Left colon (tissue), 2 donors: ENCODE results near the gene BRD3. TPM values are rescaled to one million over a fixed set of nuclear protein-coding genes. Genes with fewer than 3 reads are reported as not detected.
A peak's percentile ranks its signal among the peaks of the same experiment; 100 is the strongest.

Source experiments
- ATAC-seq: fragments of 200-7000 bp; cut with Tn5 transposase; one replicate; pipeline ENCODE4 v1.9.1; 2020; ENCODE audit warnings: mild to moderate bottlenecking, moderate library complexity
- DNase-seq, 2 donors: peaks; one replicate each; pipeline ENCODE4 v3.0.0-alpha.2; 2020
- intact Hi-C, 2 donors: fragments of 100-400 bp; cut with DNase I in 1 of 2; cut with micrococcal nuclease in 1 of 2; formaldehyde crosslinking; loops; one replicate each; pipeline versions ENCODE4 v1.11.2 to v1.14.0; 2022; cut with DNase I, micrococcal nuclease
- total RNA-seq, 2 donors: library from RNA; stranded (reverse); fragmentation: NEBNext Ultra II Directional; extraction: Animal tissue kit (Norgen Biotek cat#: 25700); gene quantifications; one replicate each; pipeline ENCODE4 v1.2.1, GENCODE V29; 2021
- donor health status: DM: no; HTN: no; CAD: no.
- donor health status: DM: yes; HTN: yes; CAD: no.

The BRD3 gene
- total RNA-seq, 2 donors from 2014 or later, result 21.5 to 36.7 TPM

GRCh38 chr9:134057307-134057657 lies 10.5 kb downstream of the BRD3 start:
- ATAC-seq (no peak), DNase-seq (peak in 1 of 2 donors; percentile 21)
- intact Hi-C loops, result no loop called here

GRCh38 chr9:134056483-134057306 lies 11.1 kb downstream of the BRD3 start:
- ATAC-seq, result peak; percentile 33
- intact Hi-C loops, result no loop called here
- peak; percentile 9 to 26 for DNase-seq

GRCh38 chr9:134055981-134056461 lies 11.8 kb downstream of the BRD3 start:
- peak; percentile 89 for ATAC-seq
- peak; percentile 79 to 82 for DNase-seq
- intact Hi-C loops, result no loop called here

GRCh38 chr9:134054891-134055811 lies 12.7 kb downstream of the BRD3 start:
- peak; percentile 3 for ATAC-seq

GRCh38 chr9:134053941-134054761 lies 13.7 kb downstream of the BRD3 start:
- intact Hi-C loops, result no loop called here
- DNase-seq, result peak in 1 of 2 donors; percentile 22
- ATAC-seq, result no peak

More at GRCh38 chr9:134054891-134055811, 12.7 kb downstream of the BRD3 start:
- intact Hi-C loops, result no loop called here
- peak; percentile 9 to 24 for DNase-seq

GRCh38 chr9:134053401-134053871 lies 14.4 kb downstream of the BRD3 start:
- intact Hi-C loops, result no loop called here
- DNase-seq (peak in 1 of 2 donors; percentile 16), ATAC-seq (no peak)

- intact Hi-C loops, result no loop called here
- ATAC-seq (no peak), DNase-seq (no peak)
Observed at GRCh38 chr9:134052941-134053340, 14.9 kb downstream of the BRD3 start.

- ATAC-seq (no peak), DNase-seq (no peak)
- intact Hi-C loops, result no loop called here
Observed at GRCh38 chr9:134052491-134052890, 15.3 kb downstream of the BRD3 start.

- no peak for ATAC-seq
- DNase-seq, result no peak
- intact Hi-C loops, result no loop called here
Observed at GRCh38 chr9:134051319-134051718, 16.5 kb downstream of the BRD3 start.

GRCh38 chr9:134050726-134051125 lies 17.1 kb downstream of the BRD3 start:
- DNase-seq (no peak), ATAC-seq (no peak)
- intact Hi-C loops, result no loop called here

- ATAC-seq, result peak; percentile 81
- DNase-seq, result peak in 1 of 2 donors; percentile 59
- intact Hi-C loops, result no loop called here
Observed at GRCh38 chr9:134049772-134050588, 17.8 kb downstream of the BRD3 start.

- ATAC-seq (peak; percentile 21), DNase-seq (no peak)
- intact Hi-C loops, result no loop called here
Observed at GRCh38 chr9:134049236-134049635, 18.6 kb downstream of the BRD3 start.

- intact Hi-C loops, result no loop called here
Observed at GRCh38 chr9:134048582-134048968, 19.3 kb downstream of the BRD3 start.

GRCh38 chr9:134047868-134048581 lies 19.8 kb downstream of the BRD3 start:
- DNase-seq, result no peak
- ATAC-seq, result no peak
- intact Hi-C loops, result no loop called here

More at GRCh38 chr9:134048582-134048968, 19.3 kb downstream of the BRD3 start:
- DNase-seq (no peak), ATAC-seq (no peak)

- intact Hi-C loops, result no loop called here
- DNase-seq, result no peak
- ATAC-seq, result no peak
Observed at GRCh38 chr9:134046894-134047681, 20.7 kb downstream of the BRD3 start.

GRCh38 chr9:134045841-134046544 lies 21.8 kb downstream of the BRD3 start:
- intact Hi-C loops, result no loop called here
- ATAC-seq (no peak), DNase-seq (no peak)
